Erythroblast (primary cell): ENCODE measurements around the gene CDH11.

Source experiments
- DNase-seq, 2 experiments: peaks; one replicate each; lab custom pipeline; 2025; lab: John Stamatoyannopoulos, UW
- GATA1 ChIP-seq: IDR thresholded peaks from 2 replicates; pipeline ENCODE4 v1.6.1; 2011; ENCODE audit warnings: low read depth, mild to moderate bottlenecking, control low read depth, low read length, moderate library complexity
- POLR2A ChIP-seq: IDR thresholded peaks from 2 replicates; pipeline ENCODE4 v1.6.1; 2011; ENCODE audit warnings: mild to moderate bottlenecking, low read length

CDH11 gene

GRCh38 chr16:65099607-65100006 is 22.3 kb downstream of the CDH11 start:
- no peak for TF ChIP-seq GATA1
- no peak for DNase-seq

GRCh38 chr16:65098916-65099315 is 22.9 kb downstream of the CDH11 start:
- TF ChIP-seq POLR2A (no peak), GATA1 (no peak)
- DNase-seq, result no peak

- TF ChIP-seq GATA1 (no peak), POLR2A (no peak)
- DNase-seq, result no peak
Measured at GRCh38 chr16:65097296-65097695, 24.6 kb downstream of the CDH11 start.

DNA sequence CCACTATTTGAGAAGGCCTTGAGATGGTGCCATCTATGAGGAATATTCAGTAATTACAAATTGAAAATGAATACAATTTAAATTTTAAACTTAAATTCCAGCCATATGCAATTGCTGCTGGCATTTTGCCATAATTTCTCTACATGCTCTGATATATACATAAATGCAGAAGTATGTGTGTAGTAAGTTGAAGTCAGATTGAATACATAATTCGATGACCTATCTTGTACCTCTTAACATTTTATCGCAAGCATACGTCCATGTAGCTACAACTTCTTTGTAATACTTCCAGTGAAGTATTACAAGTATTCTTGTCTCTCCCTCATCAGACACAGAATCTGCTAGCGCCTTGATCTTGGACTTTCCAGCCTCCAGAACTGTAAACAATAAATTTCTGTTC is 26.0 kb downstream of the CDH11 start:
- peak in 1 of 2 experiments; percentile 1 for DNase-seq
- TF ChIP-seq POLR2A, result no peak

GRCh38 chr16:65095090-65095728 is 26.7 kb downstream of the CDH11 start:
- TF ChIP-seq POLR2A, result no peak
- no peak for TF ChIP-seq GATA1
- no peak for DNase-seq

- TF ChIP-seq GATA1, result no peak
- TF ChIP-seq POLR2A, result no peak
- DNase-seq, result no peak
Measured at GRCh38 chr16:65094009-65094408, 27.9 kb downstream of the CDH11 start.

DNA sequence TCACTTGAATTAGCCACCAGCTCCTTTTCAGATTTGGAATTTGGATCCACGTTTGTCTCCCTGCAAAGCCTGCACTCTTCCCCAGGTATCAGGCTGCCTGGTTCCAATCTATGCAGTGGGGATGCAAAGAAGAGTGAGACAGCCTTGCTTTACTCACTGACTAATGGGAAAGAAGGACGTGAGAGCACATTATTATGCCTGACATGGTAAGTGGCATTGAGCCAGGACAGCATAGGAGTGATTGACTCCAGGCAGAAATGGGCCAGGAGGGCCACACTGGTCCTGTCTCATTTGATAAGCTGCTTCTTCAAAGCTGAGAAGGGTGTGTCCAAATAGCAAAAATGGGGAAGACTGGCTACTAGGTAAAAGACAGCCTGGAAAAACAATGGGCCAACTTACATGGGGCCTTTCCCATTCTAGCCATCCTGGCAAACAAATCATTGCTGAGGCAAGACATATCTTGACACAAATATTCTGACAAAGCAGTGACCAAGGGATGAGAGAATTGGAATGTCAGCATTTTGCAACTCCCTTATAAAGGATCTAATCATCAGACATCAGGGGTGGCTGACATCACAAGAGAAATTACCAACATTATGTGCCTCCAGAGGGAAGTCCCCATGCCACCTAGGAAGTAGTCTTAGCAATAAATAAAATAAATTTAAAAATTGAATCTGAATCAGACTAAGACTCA is 38.6 kb downstream of the CDH11 start:
- no peak for DNase-seq
- TF ChIP-seq GATA1 (no peak), POLR2A (no peak)

DNA sequence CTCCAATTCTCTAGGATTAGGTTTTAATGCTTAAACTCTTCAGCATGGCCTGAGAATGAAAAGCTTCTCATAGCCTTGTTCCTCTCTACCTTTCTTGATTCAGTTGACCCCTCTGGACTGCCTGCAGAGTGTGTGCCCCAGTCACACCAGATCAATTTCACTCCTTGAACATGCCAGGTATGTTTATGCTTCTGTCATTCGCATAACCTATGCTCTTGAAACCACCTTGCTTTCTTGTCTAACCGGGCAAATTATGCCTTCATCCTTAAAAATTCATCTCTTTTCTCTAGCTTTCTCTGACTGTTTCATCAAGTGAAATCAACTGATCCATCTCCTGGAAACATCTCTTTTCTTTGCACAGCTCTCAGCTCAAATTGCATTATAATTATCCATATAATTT is 42.3 kb downstream of the CDH11 start:
- TF ChIP-seq GATA1, result no peak
- DNase-seq, result no peak

DNA sequence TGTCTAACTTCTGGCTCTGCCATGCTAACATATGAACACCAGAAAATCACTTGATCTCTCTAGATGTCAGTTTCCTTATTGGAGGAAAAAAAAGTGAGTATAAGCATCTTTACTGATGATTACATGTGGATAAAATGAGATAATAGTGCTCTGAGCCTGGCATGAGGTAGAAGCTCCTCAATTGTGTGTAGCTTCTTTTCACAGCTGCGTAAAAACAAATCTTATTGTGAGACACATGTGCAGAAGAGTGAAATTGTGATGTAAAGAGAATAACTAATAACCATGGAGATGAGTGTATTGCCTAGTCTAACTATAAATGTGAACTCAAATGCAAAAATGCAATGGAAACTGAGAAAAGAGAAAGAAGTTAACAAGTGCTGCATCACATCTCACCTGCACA is 44.7 kb downstream of the CDH11 start:
- TF ChIP-seq POLR2A, result no peak
- TF ChIP-seq GATA1, result no peak
- DNase-seq, result no peak

- DNase-seq, result no peak
- TF ChIP-seq POLR2A (no peak), GATA1 (no peak)
Measured at GRCh38 chr16:65075877-65076276, 46.0 kb downstream of the CDH11 start.

DNA sequence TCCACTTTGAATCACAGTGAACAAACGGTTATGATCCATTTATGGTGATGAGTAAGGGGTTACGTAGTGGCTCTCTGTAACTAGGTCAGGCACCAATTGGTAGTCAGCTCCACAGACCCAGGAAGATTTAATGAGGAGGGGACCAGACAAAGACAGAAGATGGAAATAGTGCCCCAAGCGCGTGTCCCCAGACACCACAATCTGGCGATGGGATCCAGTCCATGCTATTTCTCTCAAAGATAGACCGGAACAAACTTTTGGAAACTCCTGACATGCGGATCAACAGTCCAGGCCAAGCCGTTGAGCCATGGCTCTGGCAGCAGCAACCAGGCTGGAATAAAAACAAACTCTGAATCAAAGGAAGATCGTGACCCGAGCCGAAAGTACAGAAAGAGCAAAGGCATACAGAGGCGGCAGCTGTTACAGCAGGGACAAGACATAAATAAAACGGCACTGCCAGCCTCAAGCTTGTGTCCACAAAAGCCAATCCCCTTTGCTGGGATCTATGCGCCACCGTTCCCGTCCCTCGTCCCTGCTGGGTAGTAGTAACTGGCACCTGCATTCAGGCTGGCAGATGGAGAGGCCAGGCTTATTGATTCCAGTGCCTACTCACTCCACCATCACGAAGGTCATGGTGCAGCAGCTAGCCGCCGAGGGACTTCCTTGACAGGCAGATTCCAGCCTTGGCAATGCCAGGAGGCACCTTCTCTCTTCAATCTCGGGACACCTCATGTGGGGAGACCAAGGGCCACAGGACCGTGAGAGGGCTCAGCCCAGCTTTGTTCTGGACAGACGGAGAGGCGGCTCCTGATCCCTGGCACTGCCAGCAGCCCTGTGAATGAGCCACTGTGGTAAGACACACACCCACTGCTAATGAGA is 50.2 kb downstream of the CDH11 start:
- no peak for TF ChIP-seq GATA1
- TF ChIP-seq POLR2A, result no peak
- DNase-seq, result no peak

GRCh38 chr16:65070831-65071432 is 50.9 kb downstream of the CDH11 start:
- TF ChIP-seq POLR2A, result no peak
- TF ChIP-seq GATA1, result no peak
- peak in 1 of 2 experiments; percentile 0 for DNase-seq

DNA sequence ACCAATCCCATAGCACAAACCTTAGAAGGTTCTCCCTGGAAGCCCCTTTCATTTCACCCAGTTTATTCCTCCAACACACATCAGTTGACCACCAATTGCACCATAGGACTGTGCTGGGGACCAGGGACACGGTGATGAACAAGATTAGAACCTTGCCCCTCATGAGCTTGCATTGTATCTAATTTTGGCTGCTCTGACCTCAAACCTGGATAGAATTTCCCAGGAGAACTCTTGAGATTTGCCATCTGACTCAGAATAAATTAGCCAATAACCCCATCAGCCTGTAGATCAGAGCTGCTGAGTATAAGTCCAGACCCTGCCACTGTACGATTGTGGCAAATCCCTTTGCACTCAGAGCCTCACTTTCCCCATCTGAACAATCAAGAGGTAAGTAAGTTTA is 52.1 kb downstream of the CDH11 start:
- no peak for TF ChIP-seq POLR2A
- no peak for TF ChIP-seq GATA1

DNA sequence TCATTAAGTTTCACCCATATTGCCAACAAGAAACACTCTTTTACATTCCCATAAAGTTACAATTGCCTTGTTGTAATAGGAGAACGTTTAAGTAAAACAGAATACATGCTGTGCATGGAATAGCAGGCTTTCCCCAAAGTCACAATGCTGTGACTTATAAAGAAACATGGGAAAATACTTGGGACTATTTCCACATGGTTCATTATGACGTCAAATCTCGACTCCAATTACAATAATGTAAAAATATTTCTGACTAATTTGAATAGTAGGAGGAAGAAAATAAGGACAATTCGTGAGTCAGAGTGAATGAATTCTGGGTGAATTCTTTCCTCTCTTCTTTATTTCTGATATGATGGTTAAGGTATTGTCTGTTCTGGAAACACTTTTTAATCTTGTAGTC is 52.8 kb downstream of the CDH11 start:
- DNase-seq, result no peak
- TF ChIP-seq POLR2A (no peak), GATA1 (no peak)

More for the DNA sequence above, 52.1 kb downstream of the CDH11 start:
- DNase-seq, result no peak
